Nephron (organoid): ENCODE data around the gene SUPT6H.

Experiments used
- H3K27ac Mint-ChIP-seq, 3 experiments: 2 replicates each; pipeline ENCODE4 v1.8.0; 2020; ENCODE audit warnings: mixed read lengths in 3 of 3, mild to moderate bottlenecking in 2 of 3, moderate library complexity in 1 of 3
- H3K27me3 Mint-ChIP-seq: 2 replicates; pipeline ENCODE4 v1.8.0; 2021; ENCODE audit warnings: low read depth, mild to moderate bottlenecking, moderate library complexity, mixed read lengths
- H3K36me3 Mint-ChIP-seq: 2 replicates; pipeline ENCODE4 v1.8.0; 2020; ENCODE audit warnings: low read depth, mixed read lengths
- H3K4me1 Mint-ChIP-seq: 2 replicates; pipeline ENCODE4 v1.8.0; 2020; ENCODE audit warnings: mixed read lengths
- H3K4me3 Mint-ChIP-seq, 3 experiments: 2 replicates each; pipeline ENCODE4 v1.8.0; 2020; ENCODE audit warnings: mild to moderate bottlenecking in 3 of 3, mixed read lengths in 3 of 3, moderate library complexity in 2 of 3
- H3K9me3 Mint-ChIP-seq: 2 replicates; pipeline ENCODE4 v1.8.0; 2020; ENCODE audit warnings: mixed read lengths
- CTCF ChIP-seq, 3 experiments: fragments of 200-600 bp; sonication (generic); IDR thresholded peaks; one replicate each; pipeline ENCODE4 v1.5.0; 2021; ENCODE audit warnings: antibody characterized with exemption in 3 of 3; ENCODE audit not compliant: unreplicated experiment in 3 of 3

SUPT6H gene

GRCh38 chr17:28751600-28752366, 89.8 kb downstream of the SUPT6H start:
- no peaks in the 10 kb centered on the region for H3K27me3 Mint-ChIP-seq
- peaks cover 52% of the 10 kb centered on the region for H3K36me3 Mint-ChIP-seq
- H3K4me1 Mint-ChIP-seq: peaks cover 23% of the 10 kb centered on the region
- peak overlapping the region in 1 of 3 experiments; percentile 32 for H3K27ac Mint-ChIP-seq
- no peak overlapping the region for H3K4me3 Mint-ChIP-seq
- H3K9me3 Mint-ChIP-seq: no peaks in the 10 kb centered on the region
- TF ChIP-seq CTCF (IDR thresholded peaks at IDR 0.05; ENCODE audit: unreplicated experiment in 3 of 3): no peak
